ENCODE data around the gene RASSF1.

DNA sequence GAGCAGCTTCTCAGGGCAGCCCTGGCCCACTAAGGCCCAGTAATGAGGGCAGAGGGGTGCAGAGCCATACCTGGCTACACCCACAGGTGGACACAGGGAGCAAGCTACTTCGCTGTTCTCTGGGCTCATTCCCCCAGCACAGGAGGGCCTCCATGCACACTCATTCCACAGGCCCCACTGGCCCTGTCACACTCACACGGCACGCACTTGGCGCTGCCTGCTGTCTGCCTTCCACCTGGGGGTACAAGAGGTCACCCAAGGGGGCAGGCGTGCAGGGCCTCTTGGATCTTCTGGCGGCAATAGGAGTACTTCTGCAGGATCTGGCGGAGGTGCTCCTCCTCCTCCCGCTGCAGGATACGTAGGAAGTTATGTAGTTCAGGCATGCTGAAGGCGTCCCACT is 10.3 kb downstream of the RASSF1 start:
- TF ChIP-seq, protein P1, sequence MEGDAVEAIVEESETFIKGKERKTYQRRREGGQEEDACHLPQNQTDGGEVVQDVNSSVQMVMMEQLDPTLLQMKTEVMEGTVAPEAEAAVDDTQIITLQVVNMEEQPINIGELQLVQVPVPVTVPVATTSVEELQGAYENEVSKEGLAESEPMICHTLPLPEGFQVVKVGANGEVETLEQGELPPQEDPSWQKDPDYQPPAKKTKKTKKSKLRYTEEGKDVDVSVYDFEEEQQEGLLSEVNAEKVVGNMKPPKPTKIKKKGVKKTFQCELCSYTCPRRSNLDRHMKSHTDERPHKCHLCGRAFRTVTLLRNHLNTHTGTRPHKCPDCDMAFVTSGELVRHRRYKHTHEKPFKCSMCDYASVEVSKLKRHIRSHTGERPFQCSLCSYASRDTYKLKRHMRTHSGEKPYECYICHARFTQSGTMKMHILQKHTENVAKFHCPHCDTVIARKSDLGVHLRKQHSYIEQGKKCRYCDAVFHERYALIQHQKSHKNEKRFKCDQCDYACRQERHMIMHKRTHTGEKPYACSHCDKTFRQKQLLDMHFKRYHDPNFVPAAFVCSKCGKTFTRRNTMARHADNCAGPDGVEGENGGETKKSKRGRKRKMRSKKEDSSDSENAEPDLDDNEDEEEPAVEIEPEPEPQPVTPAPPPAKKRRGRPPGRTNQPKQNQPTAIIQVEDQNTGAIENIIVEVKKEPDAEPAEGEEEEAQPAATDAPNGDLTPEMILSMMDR (conservative IDR thresholded peaks at IDR 0.05; ENCODE audit: low read length) = no peak
- TF ChIP-seq EZH2phosphoT487 (IDR thresholded peaks at IDR 0.05; ENCODE audit: borderline replicate concordance) = no peak

Measured in Loucy (cell line).